HepG2 (cell line): ENCODE measurements around the gene SLC23A3. TPM values are rescaled to one million over a fixed set of nuclear protein-coding genes. Genes with fewer than 3 reads are reported as not detected.

Experiments
- AFF4 ChIP-seq: sonication (generic); formaldehyde crosslinking; IDR thresholded peaks from 2 replicates; pipeline ENCODE4 v1.4.0; 2020; ENCODE audit warnings: missing genetic modification reagents
- BORCS8-MEF2B ChIP-seq: sonication (generic); formaldehyde crosslinking; IDR thresholded peaks from 2 replicates; pipeline ENCODE4 v1.8.0; 2022; ENCODE audit warnings: mild to moderate bottlenecking, missing genetic modification reagents
- CREM ChIP-seq, 2 experiments: sonication (generic) in 1 of 2; formaldehyde crosslinking in 1 of 2; IDR thresholded peaks; 2 replicates each; pipeline versions ENCODE4 v1.4.0 to v1.6.1; 2016 to 2020; ENCODE audit warnings: antibody characterized with exemption in 1 of 2, mild to moderate bottlenecking in 1 of 2, missing genetic modification reagents in 1 of 2
- GLI4 ChIP-seq: sonication (generic); formaldehyde crosslinking; IDR thresholded peaks from 2 replicates; pipeline ENCODE4 v1.5.1; 2020; ENCODE audit warnings: missing genetic modification reagents, mild to moderate bottlenecking, moderate library complexity, borderline replicate concordance
- HINFP ChIP-seq: sonication (generic); formaldehyde crosslinking; IDR thresholded peaks from 2 replicates; pipeline ENCODE4 v1.4.0; 2020; ENCODE audit warnings: low read depth, mild to moderate bottlenecking, missing genetic modification reagents
- MIER3 ChIP-seq: IDR thresholded peaks from 2 replicates; pipeline ENCODE4 v1.6.1; 2016; ENCODE audit warnings: missing compliant biosample characterization, borderline replicate concordance
- PTBP1 ChIP-seq: fragments of 200-400 bp; formaldehyde crosslinking; IDR thresholded peaks from 2 replicates; pipeline ENCODE4 v1.6.1; 2018; ENCODE audit warnings: low read length, low read depth; ENCODE audit not compliant: poor library complexity, severe bottlenecking
- RAD21 ChIP-seq: fragments of 450-650 bp; formaldehyde crosslinking; IDR thresholded peaks from 2 replicates; pipeline ENCODE4 v1.5.0; 2020; ENCODE audit warnings: mild to moderate bottlenecking
- RARG ChIP-seq: sonication (generic); formaldehyde crosslinking; IDR thresholded peaks from 2 replicates; pipeline ENCODE4 v1.4.0; 2020; ENCODE audit warnings: low read depth, mild to moderate bottlenecking, missing genetic modification reagents
- RXRB ChIP-seq: IDR thresholded peaks from 2 replicates; pipeline ENCODE4 v1.6.1; 2016; ENCODE audit warnings: borderline replicate concordance, missing genetic modification reagents, missing compliant biosample characterization
- U2AF1 ChIP-seq: fragments of 200-400 bp; formaldehyde crosslinking; optimal IDR thresholded peaks from 2 replicates; pipeline ENCODE3; 2017; ENCODE audit warnings: mild to moderate bottlenecking, low read depth, low read length
- YEATS2 ChIP-seq: sonication (generic); formaldehyde crosslinking; IDR thresholded peaks from 2 replicates; pipeline ENCODE4 v1.4.0; 2020; ENCODE audit warnings: missing genetic modification reagents, borderline replicate concordance
- ZFP62 ChIP-seq: sonication (generic); formaldehyde crosslinking; IDR thresholded peaks from 2 replicates; pipeline ENCODE4 v1.4.0; 2020; ENCODE audit warnings: missing genetic modification reagents
- ZNF180 ChIP-seq: sonication (generic); formaldehyde crosslinking; IDR thresholded peaks from 2 replicates; pipeline ENCODE4 v1.4.0; 2020; ENCODE audit warnings: low read depth, missing genetic modification reagents, borderline replicate concordance
- ZNF230 ChIP-seq: sonication (generic); formaldehyde crosslinking; IDR thresholded peaks from 2 replicates; pipeline ENCODE4 v1.4.0; 2020; ENCODE audit warnings: mild to moderate bottlenecking, missing genetic modification reagents
- ZNF460 ChIP-seq: sonication (generic); formaldehyde crosslinking; IDR thresholded peaks from 2 replicates; pipeline ENCODE4 v1.5.1; 2020; ENCODE audit warnings: missing genetic modification reagents, mild to moderate bottlenecking, borderline replicate concordance
- ZNF580 ChIP-seq: IDR thresholded peaks from 2 replicates; pipeline ENCODE4 v1.6.1; 2016; ENCODE audit warnings: low read depth, borderline replicate concordance
- polyA plus RNA-seq, 8 experiments: library from polyadenylated mRNA; depleted of rRNA in 3 of 8; stranded (reverse) in 7 of 8; unstranded in 1 of 8; fragments of >200 nt; fragmentation: Illumina TruSeq in 4 of 8; extraction: Trizol in 4 of 8; gene quantifications; 2 replicates each; pipeline versions ENCODE4 v1.2.1 to v1.2.3, GENCODE V29; 2011 to 2016; ENCODE audit warnings: low read depth in 4 of 8, missing spikeins in 1 of 8, mixed read lengths in 1 of 8; ENCODE audit not compliant: insufficient read depth in 1 of 8
- total RNA-seq, 5 experiments: library from RNA; depleted of rRNA; stranded (reverse); fragments of >200 nt; fragmentation: Illumina TruSeq; extraction: Trizol; gene quantifications; 2 replicates each; pipeline ENCODE4 v1.2.3, GENCODE V29; 2016; ENCODE audit warnings: low read depth in 1 of 5
- TF ChIP-seq, protein P1 (sequence below): sonication (generic); formaldehyde crosslinking; conservative IDR thresholded peaks from 2 replicates; pipeline ENCODE4 v1.5.0; 2020; ENCODE audit warnings: missing genetic modification reagents
- TF ChIP-seq, protein P2 (sequence below): IDR thresholded peaks from 2 replicates; pipeline ENCODE4 v1.6.1; 2012; ENCODE audit warnings: low read depth, low read length, improper control_type of control experiment

SLC23A3 gene
- total and polyA plus RNA-seq, 2 of the 13 experiments (the other 11 are each of a cell fraction or from before 2014, with no cell fraction given) = 0.38 to 0.78 TPM

DNA sequence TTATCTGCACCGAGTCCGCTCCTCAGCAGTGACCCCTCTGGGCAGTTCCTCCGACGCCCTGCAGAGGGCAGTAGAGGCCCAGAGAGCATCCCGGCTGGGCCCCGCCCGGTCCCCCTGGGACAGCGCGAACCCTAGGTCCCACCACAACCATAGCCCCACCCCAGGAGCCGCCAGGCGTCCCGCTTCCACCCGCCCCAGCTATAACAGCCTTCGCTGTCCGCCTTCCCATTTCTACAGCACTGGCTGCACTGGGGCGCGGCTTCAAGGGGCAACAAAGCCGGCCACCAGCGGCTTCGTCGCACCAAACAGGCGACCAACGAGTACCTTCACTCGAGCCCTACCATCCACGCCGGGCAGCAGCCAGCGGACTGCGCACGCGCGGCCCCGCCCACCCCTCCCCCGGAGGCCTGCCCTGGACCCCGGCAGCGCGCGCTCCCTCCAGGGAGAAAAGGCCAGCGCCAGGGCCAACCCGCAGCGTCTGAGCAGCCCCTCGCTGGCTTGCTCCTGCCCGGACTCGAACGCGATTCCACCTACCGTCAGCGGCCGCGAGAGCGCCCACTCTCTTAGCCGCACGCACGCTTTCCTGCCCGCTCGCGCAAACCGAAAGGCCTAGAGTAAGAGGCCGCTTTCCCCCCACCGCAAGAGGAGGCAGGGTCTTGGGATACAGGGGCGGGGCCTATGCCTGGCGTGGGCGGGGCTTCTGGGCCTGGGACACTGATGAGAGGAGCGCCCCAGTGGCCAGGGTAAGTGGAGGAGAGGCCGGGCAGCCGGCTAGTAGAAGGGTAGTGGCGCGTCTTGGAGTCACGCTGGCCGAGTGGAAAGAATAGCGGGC lies 9.4 kb downstream of the SLC23A3 start, which contains the start of gene NHEJ1 (continued):
- 0 out of 2 replicates have a peak, but pooled peaks have one; percentile 53 for TF ChIP-seq AFF4 (CRISPR knock-in tag)
- no peak for TF ChIP-seq ZNF180 (CRISPR knock-in tag)
- TF ChIP-seq GLI4 (CRISPR knock-in tag) = peak; percentile 94; the same call in 1 of the 2 replicates
- TF ChIP-seq YEATS2 = peak; percentile 81
- TF ChIP-seq, protein P1, sequence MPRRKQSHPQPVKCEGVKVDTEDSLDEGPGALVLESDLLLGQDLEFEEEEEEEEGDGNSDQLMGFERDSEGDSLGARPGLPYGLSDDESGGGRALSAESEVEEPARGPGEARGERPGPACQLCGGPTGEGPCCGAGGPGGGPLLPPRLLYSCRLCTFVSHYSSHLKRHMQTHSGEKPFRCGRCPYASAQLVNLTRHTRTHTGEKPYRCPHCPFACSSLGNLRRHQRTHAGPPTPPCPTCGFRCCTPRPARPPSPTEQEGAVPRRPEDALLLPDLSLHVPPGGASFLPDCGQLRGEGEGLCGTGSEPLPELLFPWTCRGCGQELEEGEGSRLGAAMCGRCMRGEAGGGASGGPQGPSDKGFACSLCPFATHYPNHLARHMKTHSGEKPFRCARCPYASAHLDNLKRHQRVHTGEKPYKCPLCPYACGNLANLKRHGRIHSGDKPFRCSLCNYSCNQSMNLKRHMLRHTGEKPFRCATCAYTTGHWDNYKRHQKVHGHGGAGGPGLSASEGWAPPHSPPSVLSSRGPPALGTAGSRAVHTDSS (CRISPR knock-in tag) = 0 out of 2 replicates have a peak, but pooled peaks have one; percentile 25
- no peak for TF ChIP-seq U2AF1
- no peak; the same call in 1 of the 2 replicates for TF ChIP-seq HINFP (CRISPR knock-in tag)
- peak; percentile 83; the same call in 1 of the 2 replicates for TF ChIP-seq ZNF230 (CRISPR knock-in tag)
- TF ChIP-seq RARG = no peak
- TF ChIP-seq MIER3 (CRISPR knock-in tag) = peak; percentile 81; the same call in 1 of the 2 replicates
- peak; percentile 84; the same call in 1 of the 2 replicates for TF ChIP-seq ZNF580 (CRISPR knock-in tag)
- TF ChIP-seq RXRB (CRISPR knock-in tag) = peak; percentile 55
- TF ChIP-seq PTBP1 = no peak
- TF ChIP-seq ZFP62 (CRISPR knock-in tag) = no peak
- TF ChIP-seq, protein P2, sequence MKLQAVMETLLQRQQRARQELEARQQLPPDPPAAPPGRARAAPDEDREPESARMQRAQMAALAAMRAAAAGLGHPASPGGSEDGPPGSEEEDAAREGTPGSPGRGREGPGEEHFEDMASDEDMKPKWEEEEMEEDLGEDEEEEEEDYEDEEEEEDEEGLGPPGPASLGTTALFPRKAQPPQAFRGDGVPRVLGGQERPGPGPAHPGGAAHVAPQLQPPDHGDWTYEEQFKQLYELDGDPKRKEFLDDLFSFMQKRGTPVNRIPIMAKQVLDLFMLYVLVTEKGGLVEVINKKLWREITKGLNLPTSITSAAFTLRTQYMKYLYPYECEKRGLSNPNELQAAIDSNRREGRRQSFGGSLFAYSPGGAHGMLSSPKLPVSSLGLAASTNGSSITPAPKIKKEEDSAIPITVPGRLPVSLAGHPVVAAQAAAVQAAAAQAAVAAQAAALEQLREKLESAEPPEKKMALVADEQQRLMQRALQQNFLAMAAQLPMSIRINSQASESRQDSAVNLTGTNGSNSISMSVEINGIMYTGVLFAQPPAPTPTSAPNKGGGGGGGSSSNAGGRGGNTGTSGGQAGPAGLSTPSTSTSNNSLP = no peak
- TF ChIP-seq RAD21 (CRISPR knock-in tag) = peak; percentile 97
- no peak for TF ChIP-seq ZNF460 (CRISPR knock-in tag)
- TF ChIP-seq BORCS8-MEF2B = peak; percentile 98
- TF ChIP-seq CREM (IDR thresholded peaks at IDR 0.05) = no peak
- TF ChIP-seq CREM (CRISPR knock-in tag; IDR thresholded peaks at IDR 0.05) = no peak
